22Rv1 (cell line): ENCODE measurements around the gene RER1.

Experiments
- H3K27ac ChIP-seq: fragments of 450-650 bp; 2 replicates; pipeline ENCODE4 v1.5.1; 2017
- ZFX ChIP-seq: fragments of 450-650 bp; IDR thresholded peaks from 2 replicates; pipeline ENCODE4 v1.6.1; 2017; ENCODE audit warnings: antibody characterized with exemption, borderline replicate concordance
- TF ChIP-seq, protein P1 (sequence below): fragments of 450-650 bp; IDR thresholded peaks from 2 replicates; pipeline ENCODE4 v1.5.1; 2017; ENCODE audit warnings: mild to moderate bottlenecking

The RER1 gene

DNA sequence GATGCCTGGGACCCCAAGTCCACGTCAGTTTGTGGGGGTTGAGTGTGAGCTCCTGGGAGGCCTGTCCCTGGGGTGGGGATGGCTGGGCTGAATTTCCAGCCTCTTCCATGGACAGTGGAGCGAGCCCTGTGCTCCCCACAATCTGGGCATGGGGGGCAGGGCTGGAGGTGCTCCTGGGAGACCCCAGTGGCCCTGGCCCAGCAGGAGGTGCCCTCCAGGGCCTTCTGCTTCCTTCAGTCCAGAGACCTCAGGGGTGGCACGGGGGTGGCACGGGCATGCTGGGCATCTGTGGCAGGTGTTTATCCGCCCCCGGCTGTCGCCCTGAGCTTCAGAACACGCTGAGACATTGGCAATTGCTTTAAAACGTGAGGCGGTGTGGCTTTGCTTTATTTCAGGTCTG, 41.1 kb upstream of the RER1 start:
- TF ChIP-seq ZFX: no peak
- TF ChIP-seq, protein P1, sequence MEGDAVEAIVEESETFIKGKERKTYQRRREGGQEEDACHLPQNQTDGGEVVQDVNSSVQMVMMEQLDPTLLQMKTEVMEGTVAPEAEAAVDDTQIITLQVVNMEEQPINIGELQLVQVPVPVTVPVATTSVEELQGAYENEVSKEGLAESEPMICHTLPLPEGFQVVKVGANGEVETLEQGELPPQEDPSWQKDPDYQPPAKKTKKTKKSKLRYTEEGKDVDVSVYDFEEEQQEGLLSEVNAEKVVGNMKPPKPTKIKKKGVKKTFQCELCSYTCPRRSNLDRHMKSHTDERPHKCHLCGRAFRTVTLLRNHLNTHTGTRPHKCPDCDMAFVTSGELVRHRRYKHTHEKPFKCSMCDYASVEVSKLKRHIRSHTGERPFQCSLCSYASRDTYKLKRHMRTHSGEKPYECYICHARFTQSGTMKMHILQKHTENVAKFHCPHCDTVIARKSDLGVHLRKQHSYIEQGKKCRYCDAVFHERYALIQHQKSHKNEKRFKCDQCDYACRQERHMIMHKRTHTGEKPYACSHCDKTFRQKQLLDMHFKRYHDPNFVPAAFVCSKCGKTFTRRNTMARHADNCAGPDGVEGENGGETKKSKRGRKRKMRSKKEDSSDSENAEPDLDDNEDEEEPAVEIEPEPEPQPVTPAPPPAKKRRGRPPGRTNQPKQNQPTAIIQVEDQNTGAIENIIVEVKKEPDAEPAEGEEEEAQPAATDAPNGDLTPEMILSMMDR: no peak

DNA sequence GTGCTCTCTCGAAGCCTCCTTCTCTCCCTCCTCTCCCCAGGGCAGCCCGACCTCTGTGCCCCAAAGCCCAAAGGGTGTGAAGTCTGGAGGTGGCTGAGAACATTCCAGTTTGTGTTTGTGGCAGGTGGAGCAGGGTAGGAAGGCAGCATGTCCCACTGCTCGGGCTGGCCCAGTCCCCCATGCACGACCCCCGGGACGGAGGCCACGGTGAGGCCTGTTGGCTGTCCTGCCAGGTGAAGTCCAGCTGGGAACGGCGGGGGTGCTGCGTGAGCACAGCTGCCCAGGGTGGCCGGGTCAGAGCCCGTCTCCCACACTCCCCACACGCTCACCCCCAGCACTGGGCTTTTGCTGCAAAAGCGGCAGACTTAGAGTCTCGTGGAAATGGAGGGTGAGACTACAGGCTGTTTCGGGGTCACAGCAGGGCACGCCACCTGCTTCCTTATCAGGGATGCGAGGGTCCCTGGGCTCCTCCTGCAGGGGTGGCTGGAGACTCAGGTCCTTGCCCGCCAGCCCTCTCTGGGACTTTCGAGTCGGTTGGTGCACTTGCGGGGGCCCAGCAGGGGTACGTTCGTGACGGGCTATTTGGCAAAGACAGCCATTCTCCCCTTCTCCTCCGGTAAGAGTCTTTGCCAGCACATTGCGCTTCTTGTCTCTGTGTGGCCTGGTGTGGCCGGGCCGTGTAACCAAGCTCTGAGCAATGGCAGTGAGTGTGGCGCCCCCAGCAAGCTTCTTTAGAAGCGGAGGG, 40.6 kb upstream of the RER1 start:
- H3K27ac ChIP-seq: no peak overlapping the region
- TF ChIP-seq ZFX: no peak
- TF ChIP-seq, protein P1: no peak

More for the DNA sequence above, 41.1 kb upstream of the RER1 start:
- H3K27ac ChIP-seq: no peak overlapping the region

DNA sequence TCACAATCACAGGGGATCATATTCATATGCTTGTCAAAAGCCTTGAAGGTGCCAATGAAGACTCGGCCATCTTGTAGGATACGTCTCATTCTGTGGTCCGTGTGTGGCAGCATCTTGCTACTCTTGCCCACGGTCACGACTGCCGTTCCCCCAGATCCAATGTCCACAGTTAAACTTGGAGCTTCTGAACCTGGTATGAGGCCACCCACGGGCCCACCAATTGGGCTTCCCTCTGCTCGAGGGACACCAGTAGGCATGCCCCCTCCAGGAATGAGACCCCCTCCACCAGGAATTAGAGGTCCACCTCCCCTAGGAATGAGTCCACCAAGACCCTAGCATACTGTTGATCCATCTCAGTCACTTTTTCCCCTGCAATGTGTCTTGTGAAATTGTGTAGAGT, 39.9 kb upstream of the RER1 start:
- no peak for TF ChIP-seq ZFX
- TF ChIP-seq, protein P1: no peak
- H3K27ac ChIP-seq: no peak overlapping the region

DNA sequence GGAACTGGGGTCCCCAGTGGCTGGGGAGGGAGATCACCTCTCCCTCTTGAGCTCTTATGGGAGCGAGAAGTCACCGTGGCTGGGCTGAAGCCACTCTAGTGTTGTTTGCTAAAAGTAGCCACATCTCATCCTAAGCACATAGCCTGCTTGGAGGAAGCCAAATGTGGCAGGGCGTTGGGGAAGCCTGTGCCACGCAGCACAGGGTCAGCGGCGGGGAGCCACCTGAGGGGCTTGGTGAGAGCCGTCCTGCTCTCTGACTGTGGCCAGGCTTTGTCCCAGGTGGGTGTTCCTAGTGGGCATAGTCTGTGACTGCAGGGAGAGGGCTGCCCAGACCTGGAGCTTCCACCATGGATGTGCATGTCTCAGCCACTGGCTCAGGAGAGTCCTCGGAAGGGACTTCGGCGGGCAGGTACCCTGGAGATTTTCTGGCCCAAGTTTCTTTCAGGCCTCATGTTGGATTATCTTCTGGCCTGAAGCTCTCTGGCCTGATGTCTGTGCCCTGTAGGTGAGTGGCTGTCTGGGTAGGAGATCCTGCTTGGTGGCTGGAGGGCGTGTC, 39.2 kb upstream of the RER1 start:
- TF ChIP-seq, protein P1: no peak
- no peak for TF ChIP-seq ZFX
- no peak overlapping the region for H3K27ac ChIP-seq

DNA sequence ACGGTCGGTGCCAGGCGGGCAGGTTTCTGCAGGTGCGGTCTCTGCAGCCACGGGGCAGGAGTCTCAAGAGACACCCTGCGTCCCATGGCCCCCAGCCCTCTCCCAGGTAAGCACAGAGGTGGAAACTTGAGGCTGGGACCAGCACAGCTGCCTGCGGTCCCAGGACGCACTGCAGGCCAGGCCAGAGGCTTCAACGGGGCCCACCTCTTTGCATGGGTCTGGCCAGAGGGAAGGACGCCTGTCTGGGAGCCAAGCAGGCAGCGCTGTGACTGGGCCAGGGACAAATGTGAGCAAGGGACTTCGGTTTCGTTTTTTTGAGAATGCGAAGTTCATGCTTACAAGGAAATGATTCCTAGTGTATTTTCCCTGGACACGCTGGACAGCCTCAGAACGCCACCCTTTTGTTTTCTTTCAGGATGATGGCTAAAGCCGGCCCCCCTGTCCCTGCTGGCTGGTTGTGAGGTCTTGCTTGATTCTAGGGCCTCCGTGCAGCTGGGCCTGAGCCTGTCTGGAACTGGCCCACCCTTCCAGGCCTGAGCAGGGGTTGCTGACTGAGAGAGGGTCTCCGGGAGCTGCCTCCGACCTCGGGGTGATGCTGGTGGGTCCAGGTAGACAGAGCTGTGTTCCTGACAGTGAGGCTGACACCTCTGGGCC, 38.6 kb upstream of the RER1 start:
- no peak overlapping the region for H3K27ac ChIP-seq
- no peak for TF ChIP-seq ZFX
- TF ChIP-seq, protein P1: no peak

DNA sequence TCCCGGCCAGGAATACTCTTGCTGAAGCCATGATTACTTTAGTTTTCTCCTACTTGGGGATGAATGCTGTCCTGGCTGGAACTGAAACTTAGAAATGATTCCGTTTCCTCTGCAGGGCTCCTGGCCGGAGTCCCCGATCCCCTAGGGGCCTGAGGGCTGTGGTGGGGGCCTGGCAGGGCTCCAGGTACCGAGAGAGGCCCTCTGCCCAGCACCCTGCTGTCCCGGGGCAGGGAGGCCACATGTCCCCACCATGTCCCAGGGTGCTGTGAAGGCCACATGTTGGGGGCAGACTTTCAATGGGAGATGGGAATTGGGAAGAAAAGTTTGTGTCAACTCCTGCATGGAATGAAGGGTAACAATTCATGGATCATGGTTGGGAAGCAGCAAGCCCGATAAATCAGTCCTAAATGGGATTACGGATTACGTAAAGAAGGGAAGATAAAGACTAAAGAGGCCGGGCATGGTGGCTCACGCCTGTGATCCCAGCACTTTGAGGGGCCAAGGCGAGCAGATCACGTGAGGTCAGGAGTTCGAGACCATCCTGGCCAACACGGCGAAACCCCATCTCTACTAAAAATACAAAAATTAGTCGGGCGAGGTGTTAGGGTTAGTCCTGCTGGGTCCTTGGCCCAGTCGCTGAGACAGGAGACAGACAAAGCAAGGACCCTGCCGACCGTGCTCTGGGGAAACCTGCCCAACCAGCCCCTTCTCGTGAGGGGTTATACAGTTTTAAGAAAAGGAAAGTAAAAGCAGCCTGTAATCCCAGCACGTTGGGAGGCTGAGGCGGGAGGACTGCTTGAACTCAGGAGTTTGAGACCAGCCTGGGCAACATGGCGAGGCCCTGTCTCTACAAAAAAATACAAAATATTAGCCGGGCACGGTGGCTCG, 37.8 kb upstream of the RER1 start:
- TF ChIP-seq, protein P1: no peak
- no peak for TF ChIP-seq ZFX
- H3K27ac ChIP-seq: no peak overlapping the region
